Activated CD4-positive, alpha-beta T cell treated with anti-CD3 and anti-CD28 coated beads for 24 hours (primary cell): Measurements from ENCODE around the gene ERCC4.
"Not testable (repeated sequence)": the region's sequence is repeated elsewhere in the genome, so short reads cannot be mapped to it uniquely, and the experiment has no call there.

Source experiments
- DNase-seq, 2 donors: peaks; one replicate each; pipeline ENCODE4 v3.0.0-alpha.2; 2020; ENCODE audit warnings: low read depth in 2 of 2

Gene ERCC4

DNA sequence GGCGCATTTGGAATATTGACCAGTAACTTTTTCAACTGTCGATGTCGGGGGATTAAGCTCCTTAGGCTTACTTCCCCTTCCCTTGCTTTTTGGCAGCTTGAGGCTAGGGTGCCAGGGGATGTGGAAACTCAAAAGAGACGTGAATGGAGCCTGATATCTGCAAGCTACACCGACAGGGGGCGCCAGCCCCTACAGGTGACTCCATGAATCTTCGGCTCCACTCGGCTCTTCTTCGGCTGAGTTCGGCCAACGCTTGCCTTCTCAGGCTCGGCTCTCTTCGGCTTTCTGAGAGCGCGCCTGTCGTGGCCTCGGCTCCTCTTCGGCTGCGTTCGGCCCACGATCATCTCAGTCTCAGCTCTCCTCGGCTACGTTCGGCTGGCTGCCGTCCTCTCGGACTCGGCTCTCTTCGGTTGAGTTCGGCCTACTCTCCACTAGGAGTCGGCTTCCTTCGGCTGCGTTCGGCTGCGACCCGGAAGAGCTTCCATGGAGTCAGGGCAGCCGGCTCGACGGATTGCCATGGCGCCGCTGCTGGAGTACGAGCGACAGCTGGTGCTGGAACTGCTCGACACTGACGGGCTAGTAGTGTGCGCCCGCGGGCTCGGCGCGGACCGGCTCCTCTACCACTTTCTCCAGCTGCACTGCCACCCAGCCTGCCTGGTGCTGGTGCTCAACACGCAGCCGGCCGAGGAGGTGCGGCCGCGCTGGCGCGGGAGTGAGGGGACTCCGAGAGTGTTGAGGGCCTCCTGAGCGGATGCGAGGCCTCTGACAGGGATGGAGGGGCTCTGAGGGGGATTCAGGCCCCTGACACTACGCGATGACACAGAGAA lies at the start of gene ERCC4:
ERCC4 (plus strand) TSS at position 472 of the 827 bp plus-strand sequence; CDS start at position 484, 12 bp downstream.
- peak; percentile 98 to 99 for DNase-seq

DNA sequence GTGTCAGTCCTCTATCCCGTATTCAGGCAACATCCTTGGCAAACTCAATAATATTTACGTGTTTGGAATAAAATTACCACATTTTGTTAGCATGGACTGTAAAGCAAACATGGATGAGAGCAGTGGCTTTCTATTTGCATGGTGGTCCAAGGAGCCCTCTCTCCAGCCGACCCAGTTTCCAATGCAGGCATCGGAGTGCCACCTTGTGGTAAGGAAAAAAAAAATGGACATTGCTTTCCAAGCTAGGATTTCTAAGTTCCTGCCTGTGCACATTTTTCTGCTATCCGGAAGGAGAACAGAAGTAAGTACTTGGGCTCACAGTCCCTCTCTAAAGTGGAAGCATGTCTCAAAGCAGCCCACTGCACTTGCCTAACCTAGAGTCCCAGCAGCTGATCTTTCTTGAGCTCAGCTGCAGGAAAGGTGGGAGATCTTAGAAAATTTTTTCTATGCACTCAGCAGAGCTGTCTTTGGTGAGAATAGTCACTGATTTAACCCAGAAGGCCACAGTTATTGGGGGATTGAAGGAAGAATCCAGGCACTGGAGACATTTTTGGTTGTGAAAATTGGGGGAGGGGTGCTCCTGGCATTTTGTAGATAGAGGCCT lies 46.0 kb upstream of the ERCC4 start:
- no peak for DNase-seq

DNA sequence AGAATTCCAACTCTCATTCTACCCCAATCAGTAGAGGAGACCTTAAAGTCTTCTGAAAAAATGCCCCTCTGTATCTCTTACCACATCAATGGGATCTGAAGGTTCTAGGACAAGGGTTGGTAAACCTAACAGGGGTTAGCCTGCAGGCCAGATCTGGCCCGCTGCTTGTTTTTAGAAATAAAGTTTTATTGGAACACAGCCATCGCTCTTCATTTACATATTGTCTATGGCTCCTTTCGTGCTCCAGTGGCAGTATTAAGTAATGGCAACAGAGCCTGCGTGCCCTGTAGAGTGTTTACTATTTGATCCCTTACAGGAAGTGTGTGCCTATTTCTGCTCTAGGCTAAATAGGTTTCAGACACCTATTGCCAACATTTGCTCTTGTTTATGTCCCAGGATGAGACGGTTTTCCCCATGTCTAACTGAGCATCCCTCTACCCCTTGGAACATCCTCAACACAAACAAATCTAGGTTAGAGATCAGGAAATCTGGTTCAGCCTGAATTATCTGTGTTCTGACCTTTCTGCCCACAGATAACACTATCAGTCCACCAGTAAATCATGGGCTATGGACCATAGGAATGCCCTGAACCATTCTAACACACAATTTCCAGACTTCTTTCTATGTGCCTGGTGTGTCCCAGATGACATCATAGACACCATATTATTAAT lies 44.2 kb upstream of the ERCC4 start:
- no peak for DNase-seq

DNA sequence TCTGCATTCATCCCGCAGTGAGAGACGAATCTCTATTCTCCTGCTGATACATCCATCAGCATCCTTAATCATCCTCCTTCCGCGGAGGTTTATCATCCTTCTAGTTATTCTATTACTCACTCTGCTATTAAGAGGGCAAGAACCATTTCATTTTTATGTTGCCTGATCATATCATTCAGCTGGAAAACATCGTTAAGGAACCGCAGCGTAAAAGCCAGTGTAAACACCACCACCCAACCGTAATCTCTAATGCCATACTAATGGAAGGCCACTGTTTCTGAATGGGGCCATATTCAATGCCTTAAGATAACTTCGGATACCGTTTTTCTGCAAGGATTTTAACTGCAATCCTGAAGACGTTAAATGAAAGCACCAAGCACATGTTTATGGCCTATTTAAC lies 36.7 kb upstream of the ERCC4 start:
- no peak for DNase-seq

DNA sequence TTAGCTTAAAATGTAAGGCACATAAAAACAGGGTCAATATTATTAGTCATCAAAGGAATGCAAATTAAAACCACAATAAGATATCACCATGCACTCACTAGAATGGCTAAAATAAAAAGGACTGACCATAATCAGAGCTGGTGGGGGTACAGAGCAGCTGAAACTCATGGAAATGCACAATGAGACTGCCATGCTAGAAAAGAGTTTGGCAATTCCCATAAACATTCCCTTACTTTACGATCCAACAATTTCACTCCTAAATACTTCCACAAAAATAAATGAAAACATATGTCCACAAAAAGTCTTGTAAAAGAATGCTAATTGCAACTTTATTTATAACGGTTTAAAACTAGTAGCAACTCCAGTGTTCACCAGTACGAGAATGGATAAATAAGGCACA lies 36.1 kb upstream of the ERCC4 start:
- no peak for DNase-seq

DNA sequence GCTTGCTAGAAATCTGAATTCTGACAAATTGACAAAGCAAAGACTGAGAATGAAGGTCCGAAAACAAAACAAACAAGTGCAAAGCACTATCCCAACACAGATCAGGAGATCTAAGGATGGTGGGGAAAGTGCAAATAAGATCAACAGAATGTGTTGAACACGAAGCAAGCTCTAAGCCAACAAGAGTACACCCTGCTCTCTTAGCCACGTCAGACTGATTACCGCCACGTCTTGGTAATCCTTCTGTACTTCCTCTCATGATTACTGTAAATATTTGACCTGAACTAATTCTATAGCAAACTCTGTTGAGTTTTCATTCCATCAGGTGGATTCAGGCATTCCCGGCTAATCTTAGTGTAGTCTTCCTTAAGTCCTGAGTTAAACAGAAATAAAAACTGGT lies 34.3 kb upstream of the ERCC4 start:
- DNase-seq = no peak

DNA sequence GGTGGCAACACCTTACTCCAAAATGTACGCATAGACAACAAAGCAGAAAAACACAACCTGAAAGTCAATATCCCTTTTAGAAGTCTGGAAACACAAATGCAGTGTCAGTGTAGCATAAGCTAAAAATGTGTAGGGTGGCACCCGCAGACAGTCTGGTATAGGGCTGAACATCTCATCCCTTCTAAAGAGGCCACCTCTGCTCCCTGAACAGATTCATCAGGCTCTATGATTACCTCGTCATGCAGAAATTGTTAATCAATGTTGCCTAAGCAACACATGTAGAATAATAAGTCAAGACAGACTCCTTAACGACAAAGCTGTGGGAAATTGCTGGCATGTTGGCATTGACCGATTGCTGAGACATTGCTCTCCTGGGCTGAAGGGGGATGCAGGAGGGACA lies 33.3 kb upstream of the ERCC4 start:
- no peak for DNase-seq

DNA sequence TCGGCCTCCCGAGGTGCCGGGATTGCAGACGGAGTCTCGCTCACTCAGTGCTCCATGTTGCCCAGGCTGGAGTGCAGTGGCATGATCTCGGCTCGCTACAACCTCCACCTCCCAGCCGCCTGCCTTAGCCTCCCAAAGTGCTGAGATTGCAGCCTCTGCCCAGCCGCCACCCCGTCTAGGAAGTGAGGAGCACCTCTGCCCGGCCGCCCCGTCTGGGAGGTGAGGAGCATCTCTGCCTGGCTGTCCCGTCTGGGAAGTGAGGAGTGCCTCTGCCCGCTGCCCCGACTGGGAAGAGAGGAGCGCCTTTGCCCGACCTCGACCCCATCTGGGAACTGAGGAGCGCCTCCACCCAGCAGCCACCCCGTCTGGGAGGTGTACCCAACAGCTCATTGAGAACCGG lies 30.6 kb upstream of the ERCC4 start:
- not testable (repeated sequence) for DNase-seq

DNA sequence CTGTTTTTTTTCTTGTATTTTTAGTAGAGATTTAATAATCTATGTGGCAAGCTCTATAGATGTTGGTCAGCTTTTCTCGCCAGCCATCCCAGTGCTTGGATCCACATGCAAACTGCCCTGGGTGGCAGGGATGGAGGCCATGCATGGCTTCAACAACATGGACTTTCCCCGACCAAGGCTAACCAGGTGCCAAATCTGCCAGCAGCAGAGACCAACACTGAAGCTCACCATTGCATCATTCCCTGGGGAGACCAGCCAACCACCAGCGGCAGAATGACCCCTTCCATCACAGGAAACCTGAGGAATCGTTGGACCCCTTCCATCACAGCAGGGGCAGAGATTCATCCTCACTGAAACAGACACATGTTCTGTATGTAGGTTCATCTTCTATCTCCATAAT lies 27.7 kb upstream of the ERCC4 start:
- no peak for DNase-seq

DNA sequence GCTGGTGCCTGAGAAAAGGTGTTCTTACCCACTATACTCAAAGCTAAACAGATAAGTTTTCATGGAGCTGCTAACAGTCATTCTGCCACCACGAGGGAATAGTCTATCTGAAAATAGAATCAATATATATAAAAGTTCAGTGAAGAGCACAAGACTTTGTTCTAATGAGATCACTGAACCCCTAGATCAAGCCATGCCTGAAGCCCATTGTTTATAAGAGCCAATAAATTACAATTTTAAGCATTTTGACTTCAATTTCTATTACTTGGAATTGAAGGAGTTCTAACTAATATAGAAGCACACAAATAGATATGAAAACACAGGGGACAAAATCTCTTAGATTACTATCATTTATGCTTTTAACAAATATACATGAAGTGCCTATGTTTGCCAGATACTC lies 24.4 kb upstream of the ERCC4 start:
- DNase-seq = no peak

DNA sequence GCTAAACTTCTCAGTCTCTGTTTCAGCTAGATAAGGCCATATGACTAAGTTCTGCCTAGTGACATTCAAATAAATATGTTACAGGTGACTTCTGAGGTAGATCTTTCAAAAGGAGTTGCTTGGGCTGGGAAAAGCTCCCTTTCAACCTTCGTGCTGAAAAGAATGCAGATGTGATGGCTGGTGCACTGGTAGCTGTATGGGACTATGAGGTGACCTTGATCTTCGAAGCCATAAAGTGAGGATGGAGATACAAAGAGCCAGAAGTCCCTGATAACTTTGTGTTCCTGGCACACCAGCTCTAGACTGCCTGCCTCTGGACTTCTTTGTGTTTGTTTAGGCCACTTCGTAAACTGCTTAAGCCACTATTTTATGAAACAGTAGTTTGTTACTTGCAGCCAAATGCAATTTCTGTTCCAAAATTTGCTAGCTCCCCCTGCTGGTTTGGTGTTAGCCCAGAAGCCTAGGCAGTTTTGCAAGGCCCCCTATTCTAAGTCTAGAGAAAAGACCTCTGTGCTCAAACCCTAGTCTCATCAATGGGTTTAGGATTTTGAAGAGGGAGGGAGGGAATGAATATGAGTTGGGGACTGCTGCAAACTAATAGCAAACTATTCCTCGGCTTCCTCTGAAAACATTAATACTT lies 23.3 kb upstream of the ERCC4 start:
- DNase-seq = no peak

DNA sequence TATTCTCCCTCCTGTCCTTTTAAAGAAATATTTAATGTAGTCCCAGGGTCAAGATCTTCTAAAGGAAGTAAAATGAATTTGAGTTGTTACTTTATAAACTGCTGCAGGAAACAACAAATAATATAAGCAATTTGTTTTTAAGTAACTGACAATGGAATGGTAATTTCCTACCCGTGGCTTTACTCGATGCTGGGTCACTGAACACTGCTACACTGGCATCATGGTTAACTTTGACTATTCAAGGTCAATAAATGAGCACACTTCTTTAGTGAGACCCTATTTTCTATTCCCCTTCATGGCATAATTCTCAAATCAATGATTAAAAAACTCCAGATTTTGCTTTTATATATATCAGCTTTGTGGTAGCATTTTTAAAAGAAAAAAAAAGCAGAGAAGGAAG lies 22.1 kb upstream of the ERCC4 start:
- DNase-seq = no peak

DNA sequence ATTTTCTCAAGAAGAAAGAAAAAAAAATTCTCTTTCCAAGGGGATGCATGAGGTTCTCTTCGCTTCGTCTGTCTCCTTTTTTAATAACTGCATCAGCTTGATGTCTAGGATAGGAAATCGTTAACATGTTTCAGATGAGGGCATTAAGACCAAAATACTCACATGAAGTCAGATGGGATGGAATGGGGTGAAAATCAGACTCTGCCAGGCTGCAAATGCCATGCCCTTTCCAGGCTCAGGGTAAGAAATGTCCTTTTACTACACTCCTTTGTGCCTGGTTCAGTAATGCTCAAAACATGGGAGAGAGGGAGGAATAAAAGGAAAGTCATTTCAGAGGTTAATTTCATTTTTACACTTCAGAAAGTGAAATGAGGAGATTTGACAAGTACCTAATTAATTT lies 21.7 kb upstream of the ERCC4 start:
- no peak for DNase-seq

DNA sequence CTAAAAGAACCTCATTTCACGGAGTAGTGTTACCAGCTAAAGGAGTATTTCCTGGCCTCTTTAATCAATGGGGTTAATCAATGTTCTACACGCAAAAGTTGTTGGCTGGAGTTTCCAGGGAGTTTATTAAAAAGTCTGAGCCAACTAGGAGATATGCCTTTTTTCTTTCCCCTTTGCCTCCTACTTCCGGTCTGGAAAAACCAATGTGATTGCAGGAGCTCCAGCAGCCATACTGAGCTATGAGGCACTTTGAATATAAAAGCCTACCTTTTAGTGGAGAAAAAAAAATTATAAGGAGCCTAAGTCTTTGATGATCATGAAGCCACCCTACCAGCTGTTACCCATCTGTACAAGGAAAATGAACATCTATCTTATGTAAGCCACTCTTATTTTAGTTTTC lies 17.9 kb upstream of the ERCC4 start:
- no peak for DNase-seq

DNA sequence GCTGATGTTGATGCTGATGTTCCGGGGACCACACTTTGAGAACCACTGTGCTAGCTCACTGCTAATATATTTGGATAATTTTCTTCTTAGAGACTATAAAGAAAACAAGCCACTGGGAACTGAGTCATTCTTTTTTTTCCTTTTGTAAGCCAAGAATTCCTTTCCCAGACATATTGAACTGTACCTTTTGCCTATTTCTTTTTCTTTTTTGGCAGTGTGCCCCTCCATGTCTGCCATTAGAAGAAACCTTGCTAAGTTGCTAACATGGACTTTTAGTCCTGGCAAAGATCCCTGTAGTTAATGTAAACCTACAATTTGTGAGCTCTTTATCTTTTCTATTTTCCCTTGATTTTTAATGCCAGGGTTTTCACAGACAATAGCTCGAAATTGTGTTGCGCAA lies 17.3 kb upstream of the ERCC4 start:
- no peak for DNase-seq

DNA sequence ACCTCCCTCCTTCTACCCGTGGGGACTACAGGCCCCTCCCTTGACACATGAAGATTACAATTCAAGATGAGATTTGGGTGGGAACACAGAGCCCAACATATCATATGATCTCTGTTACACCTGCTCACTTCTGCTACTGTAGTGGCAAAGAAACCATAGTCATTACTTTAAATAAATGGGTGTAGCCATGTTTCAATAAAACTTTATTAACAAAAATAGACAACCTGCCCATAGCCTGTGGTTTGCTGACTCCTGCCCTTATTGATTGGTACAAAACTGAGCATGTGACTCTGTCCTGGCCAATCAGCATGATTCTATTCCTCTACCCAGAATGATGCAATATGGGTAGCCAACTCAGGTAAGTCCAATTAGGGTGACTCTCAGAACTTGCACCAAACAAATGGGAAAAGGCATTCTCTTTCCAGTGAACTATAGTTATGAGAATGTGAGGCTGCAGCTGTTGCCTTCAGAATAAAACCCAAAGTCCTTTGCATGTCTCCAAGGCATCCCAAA lies 15.7 kb upstream of the ERCC4 start:
- DNase-seq = no peak

DNA sequence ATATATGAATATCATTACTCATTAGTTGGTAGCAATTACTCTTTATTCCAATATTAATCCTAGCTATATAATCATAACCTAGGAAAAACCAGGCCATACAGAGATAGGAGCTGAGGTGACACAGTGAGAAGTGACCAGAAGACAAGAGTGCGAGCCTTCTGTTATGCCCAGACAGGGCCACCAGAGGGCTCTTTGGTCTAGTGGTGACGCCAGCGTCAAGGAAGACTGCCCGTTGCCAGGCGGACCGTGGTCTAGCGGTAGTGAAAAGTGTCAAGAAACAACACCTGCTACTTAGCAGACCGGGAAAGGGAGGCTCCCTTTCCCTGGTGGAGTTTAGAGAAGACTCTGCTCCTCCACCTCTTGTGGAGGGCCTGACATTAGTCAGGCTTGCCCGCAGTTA lies 15.1 kb upstream of the ERCC4 start:
- peak in 1 of 2 donors; percentile 4 for DNase-seq

DNA sequence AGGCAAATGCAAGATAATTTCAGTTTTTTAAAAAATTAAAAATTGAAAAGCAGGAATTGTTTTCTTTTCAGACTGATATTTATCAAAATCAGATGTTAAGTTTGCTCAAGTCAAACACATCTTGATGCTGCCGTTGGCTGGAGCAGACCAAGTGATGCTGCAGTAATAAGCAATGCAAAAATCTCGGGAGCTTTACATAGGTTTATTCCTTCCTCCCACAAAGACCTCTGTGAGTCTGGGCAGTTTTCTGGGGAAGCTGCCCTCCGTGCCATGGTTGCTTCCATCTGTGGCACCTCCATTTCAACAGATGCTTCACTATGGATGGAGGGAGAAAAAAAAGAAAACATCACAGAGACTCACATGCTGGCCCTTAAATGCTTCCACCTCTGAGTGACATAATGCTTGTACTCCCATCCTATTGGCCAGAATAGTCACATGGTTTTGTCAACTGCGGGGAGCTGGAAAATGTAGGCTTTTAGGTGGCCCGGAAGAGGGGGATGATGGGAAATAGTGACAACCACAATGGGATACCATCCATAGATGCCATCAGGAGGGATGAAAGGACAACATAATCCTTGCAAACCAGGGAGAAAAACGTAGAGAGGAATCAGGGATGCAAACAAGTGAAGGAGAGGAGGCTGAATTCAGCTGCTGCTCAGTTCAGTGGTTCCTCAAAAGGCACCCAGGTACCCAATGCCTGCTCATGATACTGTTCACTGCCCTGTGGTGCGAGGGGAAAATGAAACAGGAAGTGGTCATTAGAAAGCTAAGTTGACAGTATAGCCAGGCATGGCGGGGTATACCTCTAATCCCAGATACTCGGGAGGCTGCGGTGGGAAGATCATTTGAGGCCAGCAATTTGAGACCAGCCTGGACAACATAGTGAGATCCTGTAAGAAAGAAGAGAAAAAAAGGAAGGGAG lies 13.5 kb upstream of the ERCC4 start:
- DNase-seq = no peak

DNA sequence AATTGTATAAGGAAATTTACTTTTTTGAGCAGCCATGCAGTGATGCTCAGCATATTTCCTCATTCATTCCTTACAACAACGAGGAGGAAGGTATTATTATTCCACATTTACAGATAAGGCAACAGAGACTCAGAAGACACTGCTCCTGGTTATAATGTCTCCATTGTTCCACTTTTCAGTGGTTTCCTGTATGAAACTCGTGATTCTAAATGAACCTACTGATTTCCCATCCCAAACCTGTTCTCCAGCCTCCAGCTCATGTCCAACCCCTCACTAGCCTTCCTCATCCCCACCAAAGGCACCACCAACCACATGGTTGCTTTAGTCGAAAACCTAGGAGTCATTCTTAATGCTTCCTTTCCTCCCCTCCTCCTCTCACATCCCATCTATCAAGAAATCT lies 12.5 kb upstream of the ERCC4 start:
- no peak for DNase-seq

DNA sequence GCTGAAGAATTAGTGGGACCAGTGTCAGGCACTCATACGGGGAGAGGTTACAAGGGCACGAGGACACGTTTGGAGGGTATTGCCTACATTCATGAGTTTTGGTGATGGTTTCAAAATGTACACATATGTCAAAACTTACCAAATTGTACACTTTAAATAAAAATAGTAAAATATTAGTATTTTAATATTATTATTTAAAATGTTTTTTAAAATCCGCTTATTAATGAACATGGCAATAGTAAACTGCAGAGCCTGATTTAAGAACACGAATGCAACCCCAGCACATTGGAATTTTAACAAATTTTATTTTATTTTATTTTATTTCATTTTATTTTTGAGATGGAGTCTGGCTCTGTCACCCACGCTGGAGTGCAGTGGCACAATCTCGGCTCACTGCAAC lies 10.9 kb upstream of the ERCC4 start:
- DNase-seq = no peak

DNA sequence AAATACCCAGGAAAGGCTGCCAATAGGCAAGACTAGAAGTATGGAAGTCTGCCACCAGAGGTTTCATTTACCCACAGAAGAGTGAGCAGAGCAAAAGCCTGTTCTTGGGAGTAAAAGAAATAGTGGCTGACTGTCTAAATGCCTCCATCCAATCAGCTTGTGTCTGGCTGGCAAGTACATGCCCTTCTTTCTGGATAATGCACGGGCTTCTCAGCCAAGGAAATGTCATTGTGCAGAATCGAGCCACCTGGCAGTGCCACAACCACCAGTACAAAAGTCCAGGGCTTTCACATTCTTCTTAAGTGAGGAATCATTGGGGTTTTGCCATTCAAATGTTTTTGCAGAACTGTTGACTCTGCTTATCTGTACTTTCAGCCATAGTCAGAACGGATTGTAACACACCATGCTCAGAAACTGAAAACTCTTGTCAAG lies 10.1 kb upstream of the ERCC4 start:
- no peak for DNase-seq
